Keratinocyte (primary cell): Measurements from ENCODE around the gene OR1I1.

ENCODE experiments used
- EZH2 ChIP-seq: IDR thresholded peaks from one replicate; pipeline ENCODE4 v1.6.1; 2012; ENCODE audit warnings: inconsistent platforms, mild to moderate bottlenecking, low read length, moderate library complexity
- TF ChIP-seq, protein P1 (sequence below), 3 experiments: IDR thresholded peaks in 1 of 3; conservative IDR thresholded peaks in 1 of 3; optimal IDR thresholded peaks in 1 of 3; 2 replicates in 2 of 3; 3 replicates in 1 of 3; pipeline versions ENCODE3 to v1.5.1; 2011; ENCODE audit warnings: low read length in 3 of 3, mild to moderate bottlenecking in 3 of 3, moderate library complexity in 2 of 3, control low read depth in 1 of 3, inconsistent platforms in 1 of 3; ENCODE audit not compliant: insufficient read depth in 2 of 3; ENCODE audit errors: extremely low read depth in 1 of 3

DNA sequence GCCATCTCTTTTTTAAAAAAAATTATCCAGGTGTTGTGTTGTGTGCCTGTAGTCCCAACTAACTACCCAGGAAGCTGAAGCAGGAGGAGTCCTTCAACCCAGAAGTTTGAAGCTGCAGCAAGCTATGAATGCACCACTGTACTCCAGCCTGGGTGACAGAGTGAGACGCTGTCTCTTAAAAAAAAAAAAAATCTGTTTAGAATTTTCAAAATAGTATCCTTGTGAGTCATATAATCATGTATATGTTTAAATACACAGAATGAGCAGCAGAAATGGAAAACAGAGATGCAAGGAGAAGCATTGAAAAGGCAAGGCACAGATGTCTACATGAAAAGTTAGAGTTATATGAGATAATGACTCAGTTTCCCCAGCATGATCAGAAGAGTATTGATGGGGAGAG lies 56.4 kb downstream of the OR1I1 start:
- TF ChIP-seq, protein P1, sequence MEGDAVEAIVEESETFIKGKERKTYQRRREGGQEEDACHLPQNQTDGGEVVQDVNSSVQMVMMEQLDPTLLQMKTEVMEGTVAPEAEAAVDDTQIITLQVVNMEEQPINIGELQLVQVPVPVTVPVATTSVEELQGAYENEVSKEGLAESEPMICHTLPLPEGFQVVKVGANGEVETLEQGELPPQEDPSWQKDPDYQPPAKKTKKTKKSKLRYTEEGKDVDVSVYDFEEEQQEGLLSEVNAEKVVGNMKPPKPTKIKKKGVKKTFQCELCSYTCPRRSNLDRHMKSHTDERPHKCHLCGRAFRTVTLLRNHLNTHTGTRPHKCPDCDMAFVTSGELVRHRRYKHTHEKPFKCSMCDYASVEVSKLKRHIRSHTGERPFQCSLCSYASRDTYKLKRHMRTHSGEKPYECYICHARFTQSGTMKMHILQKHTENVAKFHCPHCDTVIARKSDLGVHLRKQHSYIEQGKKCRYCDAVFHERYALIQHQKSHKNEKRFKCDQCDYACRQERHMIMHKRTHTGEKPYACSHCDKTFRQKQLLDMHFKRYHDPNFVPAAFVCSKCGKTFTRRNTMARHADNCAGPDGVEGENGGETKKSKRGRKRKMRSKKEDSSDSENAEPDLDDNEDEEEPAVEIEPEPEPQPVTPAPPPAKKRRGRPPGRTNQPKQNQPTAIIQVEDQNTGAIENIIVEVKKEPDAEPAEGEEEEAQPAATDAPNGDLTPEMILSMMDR (optimal IDR thresholded peaks at IDR 0.05 in 1 of 3, IDR thresholded peaks at IDR 0.05 in 1 of 3, conservative IDR thresholded peaks at IDR 0.05 in 1 of 3; ENCODE audit: extremely low read depth in 1 of 3, insufficient read depth in 2 of 3, low read length in 3 of 3) = no peak
- no peak for TF ChIP-seq EZH2
